NCI-H1105 (cell line): ENCODE data around the gene NXPH4.

Experiments
- DNase-seq: peaks from one replicate; lab custom pipeline; 2025; lab: John Stamatoyannopoulos, UW

NXPH4 gene

DNA sequence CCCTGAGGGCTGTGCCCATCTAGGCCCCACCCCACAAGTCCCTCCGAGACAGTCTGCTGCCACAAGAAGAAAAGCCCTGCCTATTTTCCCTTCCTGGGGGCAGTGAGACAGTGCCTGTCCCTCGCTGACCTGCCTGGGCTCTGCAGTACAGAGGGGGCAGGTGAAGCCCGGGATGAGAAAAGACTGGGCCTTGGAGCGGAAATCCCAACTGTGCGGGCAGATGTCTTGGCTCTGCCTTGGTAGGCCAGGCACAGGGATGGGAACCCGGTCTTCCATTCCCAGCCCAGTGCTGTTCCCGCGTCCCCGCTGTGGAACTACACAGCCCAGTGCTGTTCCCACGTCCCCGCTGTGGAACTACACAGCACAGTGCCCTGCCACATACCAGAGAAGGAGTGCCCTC is 12.8 kb upstream of the NXPH4 start:
- DNase-seq = no peak

DNA sequence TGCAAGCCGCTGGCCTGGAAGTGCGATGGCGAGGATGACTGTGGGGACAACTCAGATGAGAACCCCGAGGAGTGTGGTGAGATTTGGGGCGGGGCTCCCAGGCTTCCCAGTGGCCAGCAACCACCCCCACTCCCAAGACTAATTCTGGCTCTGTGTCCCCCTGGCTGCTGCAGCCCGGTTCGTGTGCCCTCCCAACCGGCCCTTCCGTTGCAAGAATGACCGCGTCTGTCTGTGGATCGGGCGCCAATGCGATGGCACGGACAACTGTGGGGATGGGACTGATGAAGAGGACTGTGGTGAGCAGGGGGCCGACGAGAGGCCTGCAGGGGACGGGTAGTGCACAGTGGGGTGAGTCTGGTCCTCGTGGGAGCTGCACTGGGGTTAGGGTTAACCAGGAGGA is 12.1 kb upstream of the NXPH4 start:
- no peak for DNase-seq

DNA sequence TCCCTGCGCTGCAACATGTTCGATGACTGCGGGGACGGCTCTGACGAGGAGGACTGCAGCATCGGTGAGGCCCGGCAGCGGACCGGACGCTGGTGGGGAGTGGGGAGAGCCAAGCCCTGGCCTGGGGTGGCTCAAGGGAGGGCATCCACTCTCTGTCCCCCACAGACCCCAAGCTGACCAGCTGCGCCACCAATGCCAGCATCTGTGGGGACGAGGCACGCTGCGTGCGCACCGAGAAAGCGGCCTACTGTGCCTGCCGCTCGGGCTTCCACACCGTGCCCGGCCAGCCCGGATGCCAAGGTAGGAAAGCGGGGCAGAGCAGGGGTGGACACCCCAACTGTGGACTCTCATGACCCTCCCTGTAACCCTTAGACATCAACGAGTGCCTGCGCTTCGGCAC is 11.4 kb upstream of the NXPH4 start:
- no peak for DNase-seq

DNA sequence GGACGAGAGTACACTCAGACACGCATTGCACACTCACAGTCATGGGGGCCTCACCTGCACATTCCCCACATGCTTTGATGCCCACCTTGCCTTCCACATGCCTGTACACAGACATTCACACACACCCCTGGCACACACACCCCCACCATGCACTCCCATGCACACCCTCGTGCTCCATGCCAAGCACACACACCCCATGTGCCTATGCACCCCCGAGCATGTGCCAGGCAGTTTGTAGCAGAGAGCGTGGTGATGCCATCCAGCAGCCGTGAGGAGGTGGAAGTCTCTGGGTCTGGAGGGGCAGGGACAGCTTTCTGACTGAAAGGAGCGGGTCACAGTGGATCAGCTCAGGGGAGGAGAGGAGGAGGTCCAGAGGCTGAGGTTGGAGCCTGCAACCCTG is 10.7 kb upstream of the NXPH4 start:
- no peak for DNase-seq

DNA sequence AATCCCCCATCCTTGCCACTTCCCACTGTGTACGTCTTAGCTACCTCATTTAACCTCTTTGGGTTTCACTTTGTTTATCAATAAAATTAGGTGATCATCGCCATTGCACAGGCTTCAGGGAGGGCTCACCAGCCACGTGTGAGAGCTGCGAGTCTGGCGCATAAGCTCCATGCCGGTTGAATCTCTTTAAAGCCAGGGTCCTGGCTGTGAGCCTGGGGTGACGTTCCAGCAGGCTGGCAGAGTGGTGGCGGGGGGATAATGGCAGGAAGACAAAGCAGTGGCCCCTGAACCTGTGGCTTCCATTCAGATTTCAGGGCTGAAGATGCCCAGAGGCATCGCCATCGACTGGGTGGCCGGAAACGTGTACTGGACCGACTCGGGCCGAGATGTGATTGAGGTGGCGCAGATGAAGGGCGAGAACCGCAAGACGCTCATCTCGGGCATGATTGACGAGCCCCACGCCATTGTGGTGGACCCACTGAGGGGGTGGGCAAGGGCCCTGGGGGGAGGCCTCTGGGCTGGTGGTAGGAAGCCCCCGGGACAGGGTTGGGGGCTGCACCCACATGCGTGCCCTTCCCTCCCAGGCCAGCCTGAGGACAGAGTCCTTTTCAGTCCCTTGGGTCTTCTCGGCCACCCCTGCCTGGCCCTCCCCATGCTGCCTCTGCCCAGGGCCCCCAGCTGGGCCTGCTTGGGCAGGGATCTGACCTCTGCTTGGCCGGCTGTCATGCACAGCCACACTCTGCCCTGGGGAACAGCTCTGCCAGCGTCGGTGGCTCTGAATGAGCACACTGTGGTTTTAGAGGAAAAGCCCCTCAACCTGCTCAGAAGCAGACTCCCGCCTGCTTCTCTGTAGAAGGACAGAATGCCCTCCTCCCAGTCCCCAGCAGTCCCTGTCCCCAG is 8.6 kb upstream of the NXPH4 start:
- no peak for DNase-seq

DNA sequence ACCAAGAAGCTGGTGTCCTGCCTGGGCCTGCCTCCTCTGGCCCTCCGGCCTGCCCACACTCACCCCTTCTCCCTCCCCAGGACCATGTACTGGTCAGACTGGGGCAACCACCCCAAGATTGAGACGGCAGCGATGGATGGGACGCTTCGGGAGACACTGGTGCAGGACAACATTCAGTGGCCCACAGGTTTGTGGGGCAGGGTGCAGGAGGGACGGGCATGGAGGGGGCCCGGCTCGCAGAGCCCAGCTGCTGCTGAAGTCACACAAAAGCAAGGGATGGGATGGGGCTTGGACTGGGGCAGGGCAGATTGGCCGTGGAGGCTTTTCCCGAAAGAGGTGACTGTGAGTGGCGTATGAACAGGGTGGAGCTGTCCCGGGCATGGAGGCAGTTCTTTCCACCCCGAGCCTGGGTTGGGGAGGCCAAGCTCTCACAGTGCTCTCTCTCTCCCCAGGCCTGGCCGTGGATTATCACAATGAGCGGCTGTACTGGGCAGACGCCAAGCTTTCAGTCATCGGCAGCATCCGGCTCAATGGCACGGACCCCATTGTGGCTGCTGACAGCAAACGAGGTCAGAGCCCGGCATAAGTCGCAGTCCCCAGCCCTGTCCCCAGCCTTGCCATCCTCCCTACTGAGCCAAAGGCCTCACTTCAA is 7.8 kb upstream of the NXPH4 start:
- DNase-seq = no peak

DNA sequence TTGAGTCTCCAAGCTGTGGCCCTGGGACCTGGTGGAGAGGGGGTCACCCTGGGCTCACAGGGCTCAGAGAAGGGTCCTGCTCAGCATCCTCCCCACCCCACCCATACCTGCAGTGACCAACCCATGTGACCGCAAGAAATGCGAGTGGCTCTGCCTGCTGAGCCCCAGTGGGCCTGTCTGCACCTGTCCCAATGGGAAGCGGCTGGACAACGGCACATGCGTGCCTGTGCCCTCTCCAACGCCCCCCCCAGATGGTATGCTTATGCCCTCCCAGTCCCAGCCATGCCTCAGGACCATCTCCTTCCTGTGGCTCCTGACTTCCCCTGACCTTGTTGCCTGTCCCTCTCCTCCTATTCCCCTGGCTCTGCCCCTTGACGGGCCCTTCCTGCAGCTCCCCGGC is 6.7 kb upstream of the NXPH4 start:
- no peak for DNase-seq

DNA sequence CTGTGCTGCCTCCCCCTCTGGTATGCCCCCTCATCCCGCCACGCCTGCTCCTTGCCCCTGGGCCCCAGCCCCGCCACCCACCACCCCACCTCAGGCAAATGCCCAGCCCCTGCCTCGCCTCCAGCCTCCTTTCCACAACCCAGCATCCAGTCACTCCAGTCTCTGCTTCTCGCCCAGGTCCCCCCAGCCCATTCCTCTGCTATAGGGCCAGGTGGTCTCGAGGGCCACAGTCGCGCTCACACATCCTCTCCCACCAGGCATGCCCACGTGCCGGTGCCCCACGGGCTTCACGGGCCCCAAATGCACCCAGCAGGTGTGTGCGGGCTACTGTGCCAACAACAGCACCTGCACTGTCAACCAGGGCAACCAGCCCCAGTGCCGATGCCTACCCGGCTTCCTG is 6.1 kb upstream of the NXPH4 start:
- DNase-seq = no peak

DNA sequence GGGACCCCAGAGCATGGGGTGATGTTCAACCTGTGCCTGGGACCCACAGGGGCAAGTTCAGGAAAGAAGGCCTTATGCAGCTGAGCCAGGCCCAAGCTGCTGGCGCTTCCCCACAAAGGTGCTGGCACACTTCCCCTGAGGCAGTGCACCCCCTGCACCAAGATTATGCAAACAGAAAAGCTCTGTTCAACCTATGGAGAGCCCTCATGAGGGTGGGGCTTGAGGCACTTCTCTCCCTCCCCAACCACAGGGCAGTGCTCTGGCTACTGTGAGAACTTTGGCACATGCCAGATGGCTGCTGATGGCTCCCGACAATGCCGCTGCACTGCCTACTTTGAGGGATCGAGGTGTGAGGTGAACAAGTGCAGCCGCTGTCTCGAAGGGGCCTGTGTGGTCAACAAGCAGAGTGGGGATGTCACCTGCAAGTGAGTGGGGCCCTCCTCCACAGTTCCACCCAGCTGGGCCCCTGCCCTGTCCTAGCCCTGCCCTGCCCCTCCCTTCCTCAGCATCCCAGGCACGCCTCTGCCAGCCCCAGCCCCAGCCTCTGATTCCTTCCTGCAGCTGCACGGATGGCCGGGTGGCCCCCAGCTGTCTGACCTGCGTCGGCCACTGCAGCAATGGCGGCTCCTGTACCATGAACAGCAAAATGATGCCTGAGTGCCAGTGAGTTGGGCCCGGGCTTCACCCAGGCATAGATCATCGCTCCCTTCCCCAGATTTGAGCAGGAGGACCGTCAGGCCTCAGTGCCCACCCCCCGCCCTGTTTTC is 5.5 kb upstream of the NXPH4 start:
- DNase-seq = no peak

DNA sequence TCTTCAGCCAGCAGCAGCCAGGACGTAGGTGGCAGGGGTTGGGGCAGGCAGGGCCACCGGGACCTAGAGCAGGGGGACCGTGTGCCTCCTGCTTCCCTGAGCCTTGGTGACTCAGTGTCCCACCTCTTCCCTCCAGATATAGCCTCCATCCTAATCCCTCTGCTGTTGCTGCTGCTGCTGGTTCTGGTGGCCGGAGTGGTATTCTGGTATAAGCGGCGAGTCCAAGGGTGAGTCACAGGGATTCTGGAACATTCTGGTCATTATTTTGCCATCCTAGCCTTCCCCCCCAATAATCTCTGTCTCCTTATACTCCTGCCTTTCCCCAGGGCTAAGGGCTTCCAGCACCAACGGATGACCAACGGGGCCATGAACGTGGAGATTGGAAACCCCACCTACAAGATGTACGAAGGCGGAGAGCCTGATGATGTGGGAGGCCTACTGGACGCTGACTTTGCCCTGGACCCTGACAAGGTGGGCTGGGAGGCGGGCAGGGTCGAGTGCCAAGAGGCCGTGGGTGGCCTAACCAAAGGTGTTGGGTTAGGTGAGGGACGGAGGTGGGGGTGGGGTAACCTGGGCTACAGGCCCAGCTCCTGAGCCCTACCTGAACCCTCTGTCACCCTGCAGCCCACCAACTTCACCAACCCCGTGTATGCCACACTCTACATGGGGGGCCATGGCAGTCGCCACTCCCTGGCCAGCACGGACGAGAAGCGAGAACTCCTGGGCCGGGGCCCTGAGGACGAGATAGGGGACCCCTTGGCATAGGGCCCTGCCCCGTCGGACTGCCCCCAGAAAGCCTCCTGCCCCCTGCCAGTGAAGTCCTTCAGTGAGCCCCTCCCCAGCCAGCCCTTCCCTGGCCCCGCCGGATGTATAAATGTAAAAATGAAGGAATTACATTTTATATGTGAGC is 4.5 kb upstream of the NXPH4 start:
- DNase-seq = no peak

DNA sequence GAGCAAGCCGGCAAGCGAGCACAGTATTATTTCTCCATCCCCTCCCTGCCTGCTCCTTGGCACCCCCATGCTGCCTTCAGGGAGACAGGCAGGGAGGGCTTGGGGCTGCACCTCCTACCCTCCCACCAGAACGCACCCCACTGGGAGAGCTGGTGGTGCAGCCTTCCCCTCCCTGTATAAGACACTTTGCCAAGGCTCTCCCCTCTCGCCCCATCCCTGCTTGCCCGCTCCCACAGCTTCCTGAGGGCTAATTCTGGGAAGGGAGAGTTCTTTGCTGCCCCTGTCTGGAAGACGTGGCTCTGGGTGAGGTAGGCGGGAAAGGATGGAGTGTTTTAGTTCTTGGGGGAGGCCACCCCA is 3.9 kb upstream of the NXPH4 start:
- DNase-seq = no peak

DNA sequence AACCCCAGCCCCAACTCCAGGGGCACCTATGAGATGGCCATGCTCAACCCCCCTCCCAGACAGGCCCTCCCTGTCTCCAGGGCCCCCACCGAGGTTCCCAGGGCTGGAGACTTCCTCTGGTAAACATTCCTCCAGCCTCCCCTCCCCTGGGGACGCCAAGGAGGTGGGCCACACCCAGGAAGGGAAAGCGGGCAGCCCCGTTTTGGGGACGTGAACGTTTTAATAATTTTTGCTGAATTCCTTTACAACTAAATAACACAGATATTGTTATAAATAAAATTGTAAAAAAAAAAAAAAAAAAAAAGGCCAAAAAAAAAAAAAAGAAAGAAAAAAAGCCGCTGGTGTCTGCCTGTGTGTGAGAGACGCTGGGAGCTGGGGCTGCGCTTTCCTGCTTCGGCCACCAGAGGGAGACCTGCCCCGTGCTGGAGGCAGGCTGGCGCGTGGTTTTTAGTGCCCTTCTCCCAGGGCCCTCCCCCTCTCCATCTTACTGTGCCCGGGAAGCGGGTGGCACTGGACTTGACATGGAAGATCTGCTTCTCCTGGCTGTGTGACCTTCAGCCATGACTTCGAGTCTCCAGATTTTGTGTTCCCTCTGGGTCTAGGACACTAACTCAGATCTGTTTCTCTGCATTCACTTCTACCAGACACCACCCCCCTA is 3.4 kb upstream of the NXPH4 start:
- peak; percentile 70 for DNase-seq

DNA sequence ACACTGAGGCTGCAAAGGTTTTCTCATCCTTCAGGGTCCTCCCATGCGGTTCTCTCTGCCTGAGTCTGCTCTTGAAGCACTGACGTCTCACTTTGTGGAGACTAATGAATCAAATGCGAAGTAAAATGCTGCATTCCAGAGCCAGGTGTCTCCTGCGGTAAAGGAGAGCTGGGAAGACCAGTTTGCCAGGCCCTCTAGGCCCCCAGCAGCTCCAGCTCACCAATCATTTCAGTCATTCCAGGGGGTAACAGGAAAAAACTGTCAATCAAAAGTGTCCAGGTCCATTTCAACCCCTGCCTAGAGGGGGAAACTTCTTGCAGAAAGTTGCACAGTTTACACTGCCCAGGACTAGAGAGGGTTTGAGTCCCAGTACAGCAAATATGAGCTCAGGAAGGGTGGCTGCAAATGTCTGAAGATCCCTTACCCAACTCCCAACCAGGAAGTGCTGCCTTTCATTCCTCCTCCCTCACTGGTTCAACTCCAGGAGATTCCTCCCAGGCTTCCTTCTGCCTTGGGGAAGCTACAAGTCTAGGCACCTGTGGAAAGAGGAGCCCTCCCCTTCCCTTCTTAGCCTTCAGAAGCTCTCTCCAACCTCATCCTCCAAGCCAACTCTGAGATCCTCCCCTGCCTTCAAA is 2.7 kb upstream of the NXPH4 start:
- DNase-seq = no peak

DNA sequence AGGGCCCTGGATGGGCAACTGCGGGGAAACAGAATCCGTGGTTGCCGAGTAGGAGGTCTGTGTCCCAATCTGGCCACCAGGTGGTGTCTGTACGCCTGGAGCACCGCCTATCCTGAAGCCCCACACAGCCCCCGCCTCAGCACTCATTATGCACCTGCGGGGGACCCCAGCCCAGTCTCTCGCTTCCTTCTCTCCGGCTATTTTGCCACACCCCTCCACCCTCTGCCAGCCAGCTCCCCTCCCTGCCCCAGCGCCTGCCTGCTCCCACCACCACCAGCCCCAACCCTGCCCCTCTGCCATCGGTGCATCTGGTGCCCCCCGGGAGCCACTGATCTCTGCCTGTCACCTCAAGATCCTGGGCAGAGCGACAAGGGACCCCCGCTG is 2.2 kb upstream of the NXPH4 start:
- DNase-seq = peak; percentile 29

DNA sequence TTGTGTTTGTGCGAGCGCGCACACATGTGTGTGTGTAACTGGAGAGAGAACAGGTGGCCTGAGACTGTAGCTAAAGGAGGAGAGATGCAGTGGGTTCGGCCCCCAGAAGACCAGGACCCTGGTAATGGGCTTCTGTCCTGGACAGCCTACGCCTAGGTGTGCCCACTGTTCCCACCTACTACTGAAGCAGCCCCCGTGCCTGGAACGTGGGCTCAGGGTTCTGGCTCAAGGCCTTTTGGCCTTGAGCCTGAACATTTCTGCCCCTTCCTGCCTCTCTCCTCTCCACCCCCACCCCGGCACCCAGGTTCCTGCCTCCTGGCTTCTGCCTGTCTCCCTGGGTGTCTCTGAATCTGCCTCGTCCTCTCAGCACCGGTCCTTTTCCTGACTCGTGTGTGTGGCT is 1.5 kb upstream of the NXPH4 start:
- no peak for DNase-seq

DNA sequence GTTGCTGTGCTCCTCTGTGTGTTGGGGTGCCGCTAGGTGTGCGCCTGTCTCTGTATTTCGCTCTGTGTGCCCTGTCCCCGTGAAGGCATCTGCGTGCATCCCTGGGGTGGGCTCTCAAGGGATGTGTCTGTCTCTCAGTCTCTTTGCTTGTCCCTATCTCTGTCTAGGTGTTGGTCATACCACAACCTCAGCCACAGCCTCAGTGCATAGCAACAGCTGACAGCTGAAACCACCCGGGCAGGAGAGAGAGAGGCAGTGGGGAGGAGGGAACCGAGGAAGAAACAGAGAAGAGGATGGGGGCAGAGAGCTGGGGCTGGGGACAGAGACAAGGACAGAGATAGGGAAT is 953 bp upstream of the NXPH4 start:
- DNase-seq = no peak

DNA sequence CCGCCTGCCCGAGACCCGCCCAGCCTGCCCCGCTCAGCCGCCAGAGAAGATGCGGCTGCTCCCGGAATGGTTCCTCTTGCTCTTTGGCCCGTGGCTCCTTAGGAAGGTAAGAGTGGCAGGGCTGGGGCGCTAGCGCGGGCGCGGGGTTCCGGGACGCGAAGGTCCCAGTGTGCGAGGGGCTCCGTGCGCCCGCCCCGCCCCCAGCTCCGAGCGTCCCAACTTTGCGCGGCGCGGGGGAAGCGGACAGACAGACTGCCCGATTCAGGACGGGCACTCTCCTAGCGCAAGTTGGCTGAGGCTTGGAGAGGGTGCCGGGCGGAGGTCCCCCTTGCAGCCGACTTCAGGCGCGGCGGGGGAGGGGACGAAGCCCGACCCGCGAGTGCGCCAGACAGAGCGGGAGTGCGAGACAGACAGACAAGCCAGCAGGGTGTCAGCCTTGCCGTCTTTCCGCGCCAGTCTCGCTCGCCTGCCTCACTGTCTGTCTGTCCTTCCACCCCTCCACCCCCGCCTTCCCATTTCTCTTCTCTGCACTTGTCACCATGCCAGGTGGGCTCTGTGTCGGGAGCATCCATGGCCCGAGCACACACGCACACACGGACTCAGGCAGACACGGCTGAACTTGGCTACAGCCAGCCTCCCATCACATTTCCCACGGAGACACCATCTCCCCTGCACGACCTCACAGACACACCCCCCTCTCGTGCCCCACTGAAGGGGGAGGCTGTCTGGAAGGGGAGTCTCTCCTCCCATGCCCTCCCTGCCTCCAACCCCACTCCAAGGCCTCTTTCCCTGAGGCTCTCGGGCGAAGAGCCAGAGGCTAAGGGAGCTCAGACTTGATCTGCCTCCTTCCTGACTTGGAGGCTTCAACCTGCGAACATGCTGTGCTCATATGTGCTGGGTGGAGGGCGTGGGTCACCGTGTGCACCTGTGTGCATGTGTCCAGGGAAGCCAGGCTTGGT is 606 bp downstream of the NXPH4 start:
- DNase-seq = peak; percentile 11

DNA sequence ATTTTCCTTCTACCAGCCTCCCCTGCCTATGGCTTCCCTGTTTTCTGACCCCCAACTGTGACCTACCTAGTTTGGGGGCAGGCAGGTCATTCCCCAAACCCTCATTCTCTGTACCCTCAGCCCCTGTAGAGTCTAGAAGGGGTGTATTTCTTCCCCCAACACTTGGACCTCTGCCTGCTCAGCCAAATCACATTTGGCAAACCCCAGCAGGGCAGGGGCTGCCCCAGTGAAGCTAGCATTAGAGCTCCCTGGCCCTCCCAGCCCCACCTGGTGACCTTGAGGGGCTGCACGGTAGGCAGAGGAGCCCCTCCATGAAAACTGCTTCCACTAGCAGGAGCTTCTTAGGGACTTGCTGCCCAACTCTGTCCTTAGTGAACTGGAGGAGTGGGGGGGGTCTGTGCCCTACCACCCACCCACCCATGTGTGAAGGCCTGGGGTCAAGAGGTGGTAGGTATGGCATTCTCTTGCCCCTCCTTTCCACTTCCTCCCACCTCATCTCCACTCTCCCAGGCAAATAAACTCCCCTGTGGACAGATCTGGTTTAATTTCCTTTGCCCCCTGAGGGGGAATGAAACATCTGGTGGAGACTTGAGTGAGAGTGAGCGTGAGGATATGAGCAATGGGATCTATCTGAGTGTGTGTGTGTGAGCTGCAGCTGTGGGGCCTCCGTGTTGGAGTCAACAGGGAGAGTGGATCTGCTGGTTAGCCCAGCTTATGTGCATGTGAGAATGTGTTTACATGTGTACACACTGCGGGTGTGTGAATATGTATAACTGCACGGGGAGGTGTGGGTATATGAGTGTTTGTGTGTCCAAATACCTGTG is 1.6 kb downstream of the NXPH4 start:
- no peak for DNase-seq
